Measurements from ENCODE around the gene EYA4. TPM values are rescaled to one million over a fixed set of nuclear protein-coding genes. Genes with fewer than 3 reads are reported as not detected.

Gene EYA4
- total RNA-seq, 1 experiment from 2014 or later, result not detected

- BruUV-seq (replicated peaks), result no TSS peak
- POLR2A ChIA-PET, result no interaction called here
- CTCF ChIA-PET, result no interaction called here
- DNase-seq (ENCODE audit: low read depth, low spot score) (no peak), ATAC-seq (no peak)
- TF ChIP-seq TCF7L2 (IDR thresholded peaks at IDR 0.05; ENCODE audit: low read depth, low read length), result no peak
- TF ChIP-seq REST (IDR thresholded peaks at IDR 0.05; ENCODE audit: insufficient read depth in 1 of 2, low read depth in 2 of 2, low read length in 1 of 2), result no peak
- TF ChIP-seq SIN3A (IDR thresholded peaks at IDR 0.05; ENCODE audit: borderline replicate concordance, insufficient read depth, low read depth, low read length), result no peak
- TF ChIP-seq CTCF (IDR thresholded peaks at IDR 0.05), result no peak
- no peak for TF ChIP-seq POLR2AphosphoS5 (IDR thresholded peaks at IDR 0.05; ENCODE audit: low read depth, low read length)
- in situ Hi-C loops (cut with HindIII; ENCODE audit: low pct_unique_long_range_greater_than_20kb, low sequenced_read_pairs), result no loop called here
- H3K4me3 ChIP-seq (ENCODE audit: low read depth in 2 of 2, low read length in 2 of 2), result no peak overlapping the region
- H3K27ac ChIP-seq (ENCODE audit: low read length), result no peak overlapping the region
- no peaks in the 10 kb centered on the region for H3K9me3 ChIP-seq (ENCODE audit: control insufficient read depth, insufficient read depth, low read depth, low read length)
- H3K36me3 ChIP-seq (ENCODE audit: control insufficient read depth, insufficient read depth, low read length), result no peaks in the 10 kb centered on the region
- H3K4me1 ChIP-seq (ENCODE audit: control insufficient read depth, insufficient read depth, low read length), result no peaks in the 10 kb centered on the region
- intact Hi-C loops (cut with micrococcal nuclease; ENCODE audit: unreplicated experiment), result no loop called here
- no peaks in the 10 kb centered on the region for H3K27me3 ChIP-seq (ENCODE audit: control insufficient read depth, insufficient read depth, low read length)
These were observed 48.7 kb downstream of the EYA4 start for GRCh38 chr6:133289733-133290306.

GRCh38 chr6:133290930-133291329 lies 49.8 kb downstream of the EYA4 start:
- intact Hi-C loops (cut with micrococcal nuclease; ENCODE audit: unreplicated experiment) (no loop called here), in situ Hi-C loops (cut with HindIII; ENCODE audit: low pct_unique_long_range_greater_than_20kb, low sequenced_read_pairs) (no loop called here)
- ChIA-PET CTCF (no interaction called here), POLR2A (no interaction called here)
- H3K27ac ChIP-seq (ENCODE audit: low read length), result no peak overlapping the region
- no peaks in the 10 kb centered on the region for H3K27me3 ChIP-seq (ENCODE audit: control insufficient read depth, insufficient read depth, low read length)
- no peak for ATAC-seq
- no peaks in the 10 kb centered on the region for H3K36me3 ChIP-seq (ENCODE audit: control insufficient read depth, insufficient read depth, low read length)
- TF ChIP-seq POLR2AphosphoS5 (IDR thresholded peaks at IDR 0.05; ENCODE audit: low read depth, low read length) (no peak), CTCF (IDR thresholded peaks at IDR 0.05) (no peak), TCF7L2 (IDR thresholded peaks at IDR 0.05; ENCODE audit: low read depth, low read length) (no peak), REST (IDR thresholded peaks at IDR 0.05; ENCODE audit: insufficient read depth in 1 of 2, low read depth in 2 of 2, low read length in 1 of 2) (no peak), SIN3A (IDR thresholded peaks at IDR 0.05; ENCODE audit: borderline replicate concordance, insufficient read depth, low read depth, low read length) (no peak)
- H3K9me3 ChIP-seq (ENCODE audit: control insufficient read depth, insufficient read depth, low read depth, low read length), result no peaks in the 10 kb centered on the region
- H3K4me1 ChIP-seq (ENCODE audit: control insufficient read depth, insufficient read depth, low read length), result no peaks in the 10 kb centered on the region
- no peak for DNase-seq (ENCODE audit: low read depth, low spot score)
- no peak overlapping the region for H3K4me3 ChIP-seq (ENCODE audit: low read depth in 2 of 2, low read length in 2 of 2)
- no TSS peak for BruUV-seq (replicated peaks)

All from Panc1 (cell line).